SU-DHL-6 (cell line): Measurements from ENCODE around the gene MME.

Experiments used
- H2AFZ ChIP-seq: fragments of 200-600 bp; sonication (generic); 2 replicates; pipeline ENCODE4 v1.6.1; 2014; ENCODE audit warnings: low read depth, mild to moderate bottlenecking, moderate library complexity, mixed read lengths, antibody characterized with exemption, low read length; ENCODE audit not compliant: severe bottlenecking
- H3F3A ChIP-seq: fragments of 200-600 bp; shearing (Covaris generic); 2 replicates; pipeline ENCODE4 v1.6.0; 2016; ENCODE audit warnings: antibody characterized with exemption, mild to moderate bottlenecking; ENCODE audit not compliant: insufficient read depth
- H3K27ac ChIP-seq: fragments of 200-600 bp; sonication (generic); 2 replicates; pipeline ENCODE4 v1.5.1; 2016; ENCODE audit warnings: low read depth, mild to moderate bottlenecking, low read length, moderate library complexity, mixed read lengths
- H3K27me3 ChIP-seq: fragments of 200-600 bp; sonication (generic), shearing (Covaris generic); 2 replicates; pipeline ENCODE4 v1.6.0; 2014; ENCODE audit warnings: mild to moderate bottlenecking, low read length
- H3K36me3 ChIP-seq: fragments of 200-600 bp; sonication (generic); 2 replicates; pipeline ENCODE4 v1.6.1; 2014; ENCODE audit warnings: mild to moderate bottlenecking, low read length, mixed read lengths
- H3K4me2 ChIP-seq: fragments of 300-600, 200-600 bp; shearing (Covaris generic), sonication (generic); 2 replicates; pipeline ENCODE4 v1.6.0; 2014; ENCODE audit warnings: low read length, low read depth, mild to moderate bottlenecking; ENCODE audit not compliant: poor library complexity, severe bottlenecking
- H3K4me3 ChIP-seq: fragments of 200-600 bp; sonication (generic); 2 replicates; pipeline ENCODE4 v1.5.1; 2014; ENCODE audit warnings: antibody characterized with exemption, low read length, mild to moderate bottlenecking, mixed read lengths; ENCODE audit not compliant: insufficient read depth, poor library complexity, severe bottlenecking
- H3K79me2 ChIP-seq: fragments of 200-600 bp; sonication (generic); 2 replicates; pipeline ENCODE4 v1.6.1; 2014; ENCODE audit warnings: mild to moderate bottlenecking, low read length, moderate library complexity; ENCODE audit not compliant: insufficient read depth
- H3K9ac ChIP-seq: fragments of 200-600 bp; sonication (generic); 2 replicates; pipeline ENCODE4 v1.7.0; 2014; ENCODE audit warnings: mild to moderate bottlenecking, low read length
- H3K9me2 ChIP-seq: fragments of 200-600 bp; sonication (generic); replicated peaks from 2 replicates; pipeline ENCODE4 v1.6.1; 2014; ENCODE audit warnings: low read length; ENCODE audit not compliant: insufficient read depth
- H3K9me3 ChIP-seq: fragments of 200-600 bp; sonication (generic); 2 replicates; pipeline ENCODE4 v1.6.1; 2014; ENCODE audit warnings: low read length, mixed read lengths; ENCODE audit not compliant: insufficient read depth
- H4K20me1 ChIP-seq: fragments of 200-600 bp; sonication (generic); 2 replicates; pipeline ENCODE4 v1.6.1; 2014; ENCODE audit warnings: low read depth, mild to moderate bottlenecking, antibody characterized with exemption, low read length, moderate library complexity, mixed read lengths
- CTCF ChIP-seq: fragments of 200-600 bp; sonication (generic); IDR thresholded peaks from one replicate; pipeline ENCODE4 v1.5.1; 2017; ENCODE audit warnings: antibody characterized with exemption, mild to moderate bottlenecking, low read length, moderate library complexity; ENCODE audit not compliant: insufficient read depth, poor library complexity, severe bottlenecking
- EZH2phosphoT487 ChIP-seq: fragments of 200-600 bp; sonication (generic), shearing (Covaris generic); conservative IDR thresholded peaks from 2 replicates; pipeline ENCODE4 v1.6.1; 2018; ENCODE audit warnings: mild to moderate bottlenecking, antibody characterized with exemption, low read length, moderate library complexity, mixed read lengths

The MME gene

GRCh38 chr3:155166441-155166840 lies 86.3 kb downstream of the MME start:
- Histone ChIP-seq H2AFZ (no peak overlapping the region), H4K20me1 (no peaks in the 10 kb centered on the region), H3K27ac (no peak overlapping the region), H3K36me3 (peaks cover 34% of the 10 kb centered on the region), H3K9me2 (no peaks in the 10 kb centered on the region), H3K4me2 (no peak overlapping the region), H3K27me3 (no peaks in the 10 kb centered on the region), H3K4me3 (no peak overlapping the region), H3K9ac (no peak overlapping the region), H3K9me3 (no peaks in the 10 kb centered on the region), H3K79me2 (no peaks in the 10 kb centered on the region), H3F3A (no peaks in the 10 kb centered on the region)
- TF ChIP-seq CTCF (no peak), EZH2phosphoT487 (no peak)

GRCh38 chr3:155169197-155169596 lies 89.1 kb downstream of the MME start:
- no peak for TF ChIP-seq CTCF
- no peak for TF ChIP-seq EZH2phosphoT487
- Histone ChIP-seq H2AFZ (no peak overlapping the region), H3K36me3 (peaks cover 59% of the 10 kb centered on the region), H3K9me2 (no peaks in the 10 kb centered on the region), H3K9me3 (no peaks in the 10 kb centered on the region), H3K4me2 (no peak overlapping the region), H3K27me3 (no peaks in the 10 kb centered on the region), H3F3A (peaks cover 5% of the 10 kb centered on the region; the same call in 1 of the 2 replicates), H3K27ac (no peak overlapping the region), H3K79me2 (no peaks in the 10 kb centered on the region), H3K9ac (no peak overlapping the region), H3K4me3 (no peak overlapping the region), H4K20me1 (no peaks in the 10 kb centered on the region)

GRCh38 chr3:155173771-155174170 lies 93.7 kb downstream of the MME start:
- no peaks in the 10 kb centered on the region for H3K79me2 ChIP-seq
- H3K36me3 ChIP-seq: peaks cover 49% of the 10 kb centered on the region
- no peak overlapping the region for H3K27ac ChIP-seq
- H3F3A ChIP-seq: peaks cover 5% of the 10 kb centered on the region; the same call in 1 of the 2 replicates
- no peak overlapping the region for H2AFZ ChIP-seq
- H3K4me2 ChIP-seq: no peak overlapping the region
- H4K20me1 ChIP-seq: no peaks in the 10 kb centered on the region
- H3K9ac ChIP-seq: no peak overlapping the region
- no peaks in the 10 kb centered on the region for H3K9me2 ChIP-seq
- no peaks in the 10 kb centered on the region for H3K9me3 ChIP-seq
- H3K27me3 ChIP-seq: no peaks in the 10 kb centered on the region
- TF ChIP-seq CTCF (no peak), EZH2phosphoT487 (no peak)
- H3K4me3 ChIP-seq: no peak overlapping the region
